DND-41 (cell line): ENCODE measurements around the gene WDR89.

ENCODE experiments used
- CTCF ChIP-seq: IDR thresholded peaks from 2 replicates; pipeline ENCODE4 v1.5.1; 2012; ENCODE audit warnings: borderline replicate concordance, low read length, moderate library complexity, mild to moderate bottlenecking; ENCODE audit not compliant: poor library complexity, severe bottlenecking; ENCODE audit errors: extremely low read depth
- EZH2 ChIP-seq: IDR thresholded peaks from 3 replicates; pipeline ENCODE4 v1.6.1; 2012; ENCODE audit warnings: borderline replicate concordance, low read depth, mild to moderate bottlenecking, moderate library complexity, low read length, inconsistent platforms; ENCODE audit not compliant: severe bottlenecking

GRCh38 chr14:63638493-63638892, 3.2 kb downstream of the WDR89 start:
- no peak for TF ChIP-seq CTCF
- no peak for TF ChIP-seq EZH2
